HG03097 (cell line): ENCODE measurements around the gene MATCAP1.

Experiments used
- ATAC-seq: cut with Tn5 transposase; IDR thresholded peaks from one replicate; pipeline ENCODE4 v1.9.1; 2021; ENCODE audit not compliant: unreplicated experiment, low FRiP score

MATCAP1 gene

GRCh38 chr16:67208154-67208896, 24.6 kb upstream of the MATCAP1 start:
- no peak for ATAC-seq

- ATAC-seq: no peak
Measured at GRCh38 chr16:67207249-67208091, 23.7 kb upstream of the MATCAP1 start.

- no peak for ATAC-seq
Measured at GRCh38 chr16:67206838-67207248, 23.1 kb upstream of the MATCAP1 start.

GRCh38 chr16:67206129-67206837, 22.5 kb upstream of the MATCAP1 start:
- no peak for ATAC-seq

GRCh38 chr16:67204076-67204475, 20.3 kb upstream of the MATCAP1 start:
- ATAC-seq: no peak

- ATAC-seq: no peak
Measured at GRCh38 chr16:67202956-67203493, 19.3 kb upstream of the MATCAP1 start.

- no peak for ATAC-seq
Measured at GRCh38 chr16:67202426-67202825, 18.7 kb upstream of the MATCAP1 start.

GRCh38 chr16:67201411-67202345, 17.9 kb upstream of the MATCAP1 start:
- no peak for ATAC-seq

- ATAC-seq: no peak
Measured at GRCh38 chr16:67200491-67200890, 16.7 kb upstream of the MATCAP1 start.

- no peak for ATAC-seq
Measured at GRCh38 chr16:67199808-67200198, 16.0 kb upstream of the MATCAP1 start.

GRCh38 chr16:67199011-67199807, 15.4 kb upstream of the MATCAP1 start, which contains the start of gene ELMO3:
TSS of gene ELMO3 (plus strand) at chr16:67199131. CDS start at chr16:67199327, 196 bp downstream.
- no peak for ATAC-seq

GRCh38 chr16:67198238-67198734, 14.5 kb upstream of the MATCAP1 start:
- ATAC-seq: no peak

- ATAC-seq: no peak
Measured at GRCh38 chr16:67197704-67198103, 13.9 kb upstream of the MATCAP1 start.

GRCh38 chr16:67196881-67197280, 13.1 kb upstream of the MATCAP1 start:
- no peak for ATAC-seq

GRCh38 chr16:67195676-67196075, 11.9 kb upstream of the MATCAP1 start:
- no peak for ATAC-seq

GRCh38 chr16:67194260-67194659, 10.5 kb upstream of the MATCAP1 start:
- no peak for ATAC-seq

GRCh38 chr16:67193536-67193935, 9.8 kb upstream of the MATCAP1 start:
- no peak for ATAC-seq

- no peak for ATAC-seq
Measured at GRCh38 chr16:67192781-67193361, 9.1 kb upstream of the MATCAP1 start.
